Measurements from ENCODE around the gene AJUBA.

DNA sequence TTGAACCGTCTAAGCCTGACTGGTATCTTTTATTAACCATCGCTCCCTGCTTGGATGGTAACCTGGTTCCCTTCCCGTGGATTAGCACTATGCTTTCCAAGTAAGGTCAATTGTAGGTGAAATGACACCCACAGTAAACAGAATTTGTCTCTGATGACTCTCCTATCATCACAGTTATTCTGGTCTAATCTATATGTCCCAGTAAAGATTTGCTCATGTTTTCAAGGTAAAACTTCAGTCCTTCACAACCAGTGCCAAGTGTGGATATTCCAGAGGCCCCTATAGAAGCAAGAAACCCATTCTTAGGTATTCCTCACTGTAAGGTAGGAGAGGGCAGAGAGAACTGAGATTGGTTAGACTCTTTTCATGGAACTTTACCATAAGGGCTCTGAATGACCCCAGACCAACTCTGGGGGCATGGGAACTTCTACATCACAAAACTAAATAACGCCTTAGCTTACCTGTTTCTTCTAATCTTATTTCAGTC, 15.5 kb downstream of the AJUBA start:
- TF ChIP-seq, protein P1, sequence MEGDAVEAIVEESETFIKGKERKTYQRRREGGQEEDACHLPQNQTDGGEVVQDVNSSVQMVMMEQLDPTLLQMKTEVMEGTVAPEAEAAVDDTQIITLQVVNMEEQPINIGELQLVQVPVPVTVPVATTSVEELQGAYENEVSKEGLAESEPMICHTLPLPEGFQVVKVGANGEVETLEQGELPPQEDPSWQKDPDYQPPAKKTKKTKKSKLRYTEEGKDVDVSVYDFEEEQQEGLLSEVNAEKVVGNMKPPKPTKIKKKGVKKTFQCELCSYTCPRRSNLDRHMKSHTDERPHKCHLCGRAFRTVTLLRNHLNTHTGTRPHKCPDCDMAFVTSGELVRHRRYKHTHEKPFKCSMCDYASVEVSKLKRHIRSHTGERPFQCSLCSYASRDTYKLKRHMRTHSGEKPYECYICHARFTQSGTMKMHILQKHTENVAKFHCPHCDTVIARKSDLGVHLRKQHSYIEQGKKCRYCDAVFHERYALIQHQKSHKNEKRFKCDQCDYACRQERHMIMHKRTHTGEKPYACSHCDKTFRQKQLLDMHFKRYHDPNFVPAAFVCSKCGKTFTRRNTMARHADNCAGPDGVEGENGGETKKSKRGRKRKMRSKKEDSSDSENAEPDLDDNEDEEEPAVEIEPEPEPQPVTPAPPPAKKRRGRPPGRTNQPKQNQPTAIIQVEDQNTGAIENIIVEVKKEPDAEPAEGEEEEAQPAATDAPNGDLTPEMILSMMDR (IDR thresholded peaks at IDR 0.05): no peak
- TF ChIP-seq POLR2A (IDR thresholded peaks at IDR 0.05) (no peak), POLR2AphosphoS5 (IDR thresholded peaks at IDR 0.05) (no peak)

Measured in prostate gland (tissue), 2 donors.